HepG2 (cell line): ENCODE measurements around the gene ADCY1. TPM values are rescaled to one million over a fixed set of nuclear protein-coding genes. Genes with fewer than 3 reads are reported as not detected.
A peak's percentile ranks its signal among the peaks of the same experiment; 100 is the strongest.

Experiments
- FOXM1 ChIP-seq: sonication (generic); formaldehyde crosslinking; IDR thresholded peaks from 2 replicates; pipeline ENCODE4 v1.5.0; 2020; ENCODE audit warnings: missing genetic modification reagents
- GABPB1 ChIP-seq: IDR thresholded peaks from 2 replicates; pipeline ENCODE4 v1.6.1; 2016; ENCODE audit warnings: mild to moderate bottlenecking, missing genetic modification reagents, moderate library complexity, missing compliant biosample characterization
- JARID2 ChIP-seq: sonication (generic); formaldehyde crosslinking; IDR thresholded peaks from 2 replicates; pipeline ENCODE4 v1.8.1; 2023; ENCODE audit warnings: missing genetic modification reagents, inconsistent platforms; ENCODE audit not compliant: insufficient replicate concordance
- MAF1 ChIP-seq: sonication (generic); formaldehyde crosslinking; IDR thresholded peaks from 2 replicates; pipeline ENCODE4 v1.5.0; 2020; ENCODE audit warnings: missing genetic modification reagents, borderline replicate concordance
- MEIS1 ChIP-seq: sonication (generic); formaldehyde crosslinking; IDR thresholded peaks from 2 replicates; pipeline ENCODE4 v1.9.0; 2021; ENCODE audit warnings: mild to moderate bottlenecking, missing genetic modification reagents, moderate library complexity, borderline replicate concordance
- NKX3-1 ChIP-seq: sonication (generic); formaldehyde crosslinking; IDR thresholded peaks from 2 replicates; pipeline ENCODE4 v1.5.0; 2020; ENCODE audit warnings: missing genetic modification reagents
- NR2C2 ChIP-seq: sonication (generic); formaldehyde crosslinking; IDR thresholded peaks from 2 replicates; pipeline ENCODE4 v1.4.0; 2020; ENCODE audit warnings: missing genetic modification reagents, mild to moderate bottlenecking, moderate library complexity, borderline replicate concordance
- RAD21 ChIP-seq: fragments of 450-650 bp; formaldehyde crosslinking; IDR thresholded peaks from 2 replicates; pipeline ENCODE4 v1.5.0; 2020; ENCODE audit warnings: mild to moderate bottlenecking
- REPIN1 ChIP-seq: sonication (generic); formaldehyde crosslinking; IDR thresholded peaks from 2 replicates; pipeline ENCODE4 v1.8.0; 2022; ENCODE audit warnings: missing genetic modification reagents, low read depth, mild to moderate bottlenecking, borderline replicate concordance
- ZNF232 ChIP-seq: sonication (generic); formaldehyde crosslinking; IDR thresholded peaks from 2 replicates; pipeline ENCODE4 v1.4.0; 2020; ENCODE audit warnings: missing genetic modification reagents, borderline replicate concordance
- ZNF263 ChIP-seq: sonication (generic); formaldehyde crosslinking; IDR thresholded peaks from 2 replicates; pipeline ENCODE4 v1.4.0; 2020; ENCODE audit warnings: missing genetic modification reagents
- ZNF564 ChIP-seq: sonication (generic); formaldehyde crosslinking; IDR thresholded peaks from 2 replicates; pipeline ENCODE4 v1.8.1; 2023; ENCODE audit warnings: mild to moderate bottlenecking, missing genetic modification reagents
- ZNF589 ChIP-seq: sonication (generic); formaldehyde crosslinking; conservative IDR thresholded peaks from 2 replicates; pipeline ENCODE4 v1.8.0; 2022; ENCODE audit warnings: mild to moderate bottlenecking, moderate library complexity, missing genetic modification reagents
- ZNF660 ChIP-seq: sonication (generic); formaldehyde crosslinking; IDR thresholded peaks from 2 replicates; pipeline ENCODE4 v1.5.1; 2020; ENCODE audit warnings: mild to moderate bottlenecking, low read depth, missing genetic modification reagents, borderline replicate concordance
- ZNF766 ChIP-seq: sonication (generic); formaldehyde crosslinking; IDR thresholded peaks from 2 replicates; pipeline ENCODE4 v1.5.0; 2020; ENCODE audit warnings: missing genetic modification reagents, borderline replicate concordance
- ZSCAN31 ChIP-seq: sonication (generic); formaldehyde crosslinking; IDR thresholded peaks from 2 replicates; pipeline ENCODE4 v1.5.0; 2020; ENCODE audit warnings: low read depth, mild to moderate bottlenecking, missing genetic modification reagents
- polyA plus RNA-seq, 8 experiments: library from polyadenylated mRNA; depleted of rRNA in 3 of 8; stranded (reverse) in 7 of 8; unstranded in 1 of 8; fragments of >200 nt; fragmentation: Illumina TruSeq in 4 of 8; extraction: Trizol in 4 of 8; gene quantifications; 2 replicates each; pipeline versions ENCODE4 v1.2.1 to v1.2.3, GENCODE V29; 2011 to 2016; ENCODE audit warnings: low read depth in 4 of 8, missing spikeins in 1 of 8, mixed read lengths in 1 of 8; ENCODE audit not compliant: insufficient read depth in 1 of 8
- total RNA-seq, 5 experiments: library from RNA; depleted of rRNA; stranded (reverse); fragments of >200 nt; fragmentation: Illumina TruSeq; extraction: Trizol; gene quantifications; 2 replicates each; pipeline ENCODE4 v1.2.3, GENCODE V29; 2016; ENCODE audit warnings: low read depth in 1 of 5
- TF ChIP-seq, protein P1 (sequence below): IDR thresholded peaks from 2 replicates; pipeline ENCODE4 v1.6.1; 2012; ENCODE audit warnings: inconsistent platforms
- TF ChIP-seq, protein P2 (sequence below): sonication (generic); formaldehyde crosslinking; IDR thresholded peaks from 2 replicates; pipeline ENCODE4 v1.4.0; 2020; ENCODE audit warnings: missing genetic modification reagents
- TF ChIP-seq, protein P3 (sequence below): sonication (generic); formaldehyde crosslinking; IDR thresholded peaks from 2 replicates; pipeline ENCODE4 v1.8.0; 2022; ENCODE audit warnings: low read depth, missing genetic modification reagents
- TF ChIP-seq, protein P4 (sequence below): sonication (generic); formaldehyde crosslinking; IDR thresholded peaks from 2 replicates; pipeline ENCODE4 v1.4.0; 2020; ENCODE audit warnings: mild to moderate bottlenecking, missing genetic modification reagents

Gene ADCY1
- total and polyA plus RNA-seq, 2 of the 13 experiments (the other 11 are each of a cell fraction or from before 2014, with no cell fraction given) = 0.80 to 1.2 TPM

DNA sequence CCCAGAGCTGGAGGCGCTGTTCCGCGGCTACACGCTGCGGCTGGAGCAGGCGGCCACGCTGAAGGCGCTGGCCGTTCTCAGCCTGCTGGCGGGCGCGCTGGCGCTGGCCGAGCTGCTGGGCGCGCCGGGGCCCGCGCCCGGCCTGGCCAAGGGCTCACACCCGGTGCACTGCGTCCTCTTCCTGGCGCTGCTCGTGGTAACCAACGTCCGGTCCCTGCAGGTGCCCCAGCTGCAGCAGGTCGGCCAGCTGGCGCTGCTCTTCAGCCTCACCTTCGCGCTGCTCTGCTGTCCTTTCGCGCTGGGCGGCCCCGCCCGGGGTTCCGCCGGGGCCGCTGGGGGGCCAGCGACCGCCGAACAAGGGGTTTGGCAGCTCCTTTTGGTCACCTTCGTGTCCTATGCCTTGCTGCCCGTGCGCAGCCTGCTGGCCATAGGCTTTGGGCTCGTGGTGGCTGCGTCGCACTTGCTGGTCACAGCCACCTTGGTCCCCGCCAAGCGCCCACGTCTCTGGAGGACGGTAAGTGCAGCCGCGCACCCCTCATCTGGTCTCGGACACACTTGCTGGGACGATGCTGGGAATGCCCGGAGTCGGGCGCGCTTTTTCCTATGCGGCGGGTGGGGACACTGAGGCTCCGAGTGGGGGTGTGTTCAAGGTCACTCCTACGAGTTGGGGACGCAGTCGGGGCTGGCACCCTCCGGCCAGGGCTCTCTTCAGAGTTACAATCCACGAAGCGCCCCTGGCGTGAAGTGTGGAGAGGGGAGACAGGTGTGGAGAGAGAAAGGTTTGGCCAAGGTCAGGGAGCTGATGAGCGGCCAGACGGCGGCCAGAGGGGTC, 717 bp downstream of the ADCY1 start (continued):
- TF ChIP-seq REPIN1 (CRISPR knock-in tag) (no peak), ZSCAN31 (CRISPR knock-in tag) (no peak), ZNF564 (CRISPR knock-in tag) (0 out of 2 replicates have a peak, but pooled peaks have one; percentile 33), NKX3-1 (CRISPR knock-in tag) (0 out of 2 replicates have a peak, but pooled peaks have one; percentile 33), MEIS1 (CRISPR knock-in tag) (peak; percentile 69; the same call in 1 of the 2 replicates), JARID2 (CRISPR knock-in tag) (no peak), FOXM1 (CRISPR knock-in tag) (no peak), ZNF660 (CRISPR knock-in tag) (no peak), RAD21 (peak; percentile 47), ZNF263 (0 out of 2 replicates have a peak, but pooled peaks have one; percentile 17), ZNF766 (0 out of 2 replicates have a peak, but pooled peaks have one; percentile 37), NR2C2 (CRISPR knock-in tag) (no peak), MAF1 (CRISPR knock-in tag) (no peak), GABPB1 (CRISPR knock-in tag) (peak; percentile 14; the same call in 1 of the 2 replicates), ZNF589 (no peak), ZNF232 (CRISPR knock-in tag) (0 out of 2 replicates have a peak, but pooled peaks have one; percentile 29)
- TF ChIP-seq, protein P1, sequence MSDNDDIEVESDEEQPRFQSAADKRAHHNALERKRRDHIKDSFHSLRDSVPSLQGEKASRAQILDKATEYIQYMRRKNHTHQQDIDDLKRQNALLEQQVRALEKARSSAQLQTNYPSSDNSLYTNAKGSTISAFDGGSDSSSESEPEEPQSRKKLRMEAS = peak; percentile 31; the same call in 1 of the 2 replicates
- TF ChIP-seq, protein P2, sequence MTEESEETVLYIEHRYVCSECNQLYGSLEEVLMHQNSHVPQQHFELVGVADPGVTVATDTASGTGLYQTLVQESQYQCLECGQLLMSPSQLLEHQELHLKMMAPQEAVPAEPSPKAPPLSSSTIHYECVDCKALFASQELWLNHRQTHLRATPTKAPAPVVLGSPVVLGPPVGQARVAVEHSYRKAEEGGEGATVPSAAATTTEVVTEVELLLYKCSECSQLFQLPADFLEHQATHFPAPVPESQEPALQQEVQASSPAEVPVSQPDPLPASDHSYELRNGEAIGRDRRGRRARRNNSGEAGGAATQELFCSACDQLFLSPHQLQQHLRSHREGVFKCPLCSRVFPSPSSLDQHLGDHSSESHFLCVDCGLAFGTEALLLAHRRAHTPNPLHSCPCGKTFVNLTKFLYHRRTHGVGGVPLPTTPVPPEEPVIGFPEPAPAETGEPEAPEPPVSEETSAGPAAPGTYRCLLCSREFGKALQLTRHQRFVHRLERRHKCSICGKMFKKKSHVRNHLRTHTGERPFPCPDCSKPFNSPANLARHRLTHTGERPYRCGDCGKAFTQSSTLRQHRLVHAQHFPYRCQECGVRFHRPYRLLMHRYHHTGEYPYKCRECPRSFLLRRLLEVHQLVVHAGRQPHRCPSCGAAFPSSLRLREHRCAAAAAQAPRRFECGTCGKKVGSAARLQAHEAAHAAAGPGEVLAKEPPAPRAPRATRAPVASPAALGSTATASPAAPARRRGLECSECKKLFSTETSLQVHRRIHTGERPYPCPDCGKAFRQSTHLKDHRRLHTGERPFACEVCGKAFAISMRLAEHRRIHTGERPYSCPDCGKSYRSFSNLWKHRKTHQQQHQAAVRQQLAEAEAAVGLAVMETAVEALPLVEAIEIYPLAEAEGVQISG (CRISPR knock-in tag) = 0 out of 2 replicates have a peak, but pooled peaks have one; percentile 9
- TF ChIP-seq, protein P3, sequence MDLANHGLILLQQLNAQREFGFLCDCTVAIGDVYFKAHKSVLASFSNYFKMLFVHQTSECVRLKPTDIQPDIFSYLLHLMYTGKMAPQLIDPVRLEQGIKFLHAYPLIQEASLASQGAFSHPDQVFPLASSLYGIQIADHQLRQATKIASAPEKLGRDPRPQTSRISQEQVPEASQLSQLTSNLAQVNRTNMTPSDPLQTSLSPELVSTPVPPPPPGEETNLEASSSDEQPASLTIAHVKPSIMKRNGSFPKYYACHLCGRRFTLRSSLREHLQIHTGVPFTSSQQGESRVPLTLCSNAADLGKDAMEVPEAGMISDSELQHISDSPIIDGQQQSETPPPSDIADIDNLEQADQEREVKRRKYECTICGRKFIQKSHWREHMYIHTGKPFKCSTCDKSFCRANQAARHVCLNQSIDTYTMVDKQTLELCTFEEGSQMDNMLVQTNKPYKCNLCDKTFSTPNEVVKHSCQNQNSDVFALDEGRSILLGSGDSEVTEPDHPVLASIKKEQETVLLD (CRISPR knock-in tag) = 0 out of 2 replicates have a peak, but pooled peaks have one; percentile 36
- TF ChIP-seq, protein P4, sequence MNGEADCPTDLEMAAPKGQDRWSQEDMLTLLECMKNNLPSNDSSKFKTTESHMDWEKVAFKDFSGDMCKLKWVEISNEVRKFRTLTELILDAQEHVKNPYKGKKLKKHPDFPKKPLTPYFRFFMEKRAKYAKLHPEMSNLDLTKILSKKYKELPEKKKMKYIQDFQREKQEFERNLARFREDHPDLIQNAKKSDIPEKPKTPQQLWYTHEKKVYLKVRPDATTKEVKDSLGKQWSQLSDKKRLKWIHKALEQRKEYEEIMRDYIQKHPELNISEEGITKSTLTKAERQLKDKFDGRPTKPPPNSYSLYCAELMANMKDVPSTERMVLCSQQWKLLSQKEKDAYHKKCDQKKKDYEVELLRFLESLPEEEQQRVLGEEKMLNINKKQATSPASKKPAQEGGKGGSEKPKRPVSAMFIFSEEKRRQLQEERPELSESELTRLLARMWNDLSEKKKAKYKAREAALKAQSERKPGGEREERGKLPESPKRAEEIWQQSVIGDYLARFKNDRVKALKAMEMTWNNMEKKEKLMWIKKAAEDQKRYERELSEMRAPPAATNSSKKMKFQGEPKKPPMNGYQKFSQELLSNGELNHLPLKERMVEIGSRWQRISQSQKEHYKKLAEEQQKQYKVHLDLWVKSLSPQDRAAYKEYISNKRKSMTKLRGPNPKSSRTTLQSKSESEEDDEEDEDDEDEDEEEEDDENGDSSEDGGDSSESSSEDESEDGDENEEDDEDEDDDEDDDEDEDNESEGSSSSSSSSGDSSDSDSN (CRISPR knock-in tag) = peak; percentile 90; the same call in 1 of the 2 replicates
